Measurements from ENCODE around the gene NCK2. TPM values are rescaled to one million over a fixed set of nuclear protein-coding genes. Genes with fewer than 3 reads are reported as not detected.

NCK2 gene
- total RNA-seq (2022; extraction: Qiagen RNA extraction): 19.8 to 27.1 TPM (median 24.9 TPM) in 5 replicates

DNA sequence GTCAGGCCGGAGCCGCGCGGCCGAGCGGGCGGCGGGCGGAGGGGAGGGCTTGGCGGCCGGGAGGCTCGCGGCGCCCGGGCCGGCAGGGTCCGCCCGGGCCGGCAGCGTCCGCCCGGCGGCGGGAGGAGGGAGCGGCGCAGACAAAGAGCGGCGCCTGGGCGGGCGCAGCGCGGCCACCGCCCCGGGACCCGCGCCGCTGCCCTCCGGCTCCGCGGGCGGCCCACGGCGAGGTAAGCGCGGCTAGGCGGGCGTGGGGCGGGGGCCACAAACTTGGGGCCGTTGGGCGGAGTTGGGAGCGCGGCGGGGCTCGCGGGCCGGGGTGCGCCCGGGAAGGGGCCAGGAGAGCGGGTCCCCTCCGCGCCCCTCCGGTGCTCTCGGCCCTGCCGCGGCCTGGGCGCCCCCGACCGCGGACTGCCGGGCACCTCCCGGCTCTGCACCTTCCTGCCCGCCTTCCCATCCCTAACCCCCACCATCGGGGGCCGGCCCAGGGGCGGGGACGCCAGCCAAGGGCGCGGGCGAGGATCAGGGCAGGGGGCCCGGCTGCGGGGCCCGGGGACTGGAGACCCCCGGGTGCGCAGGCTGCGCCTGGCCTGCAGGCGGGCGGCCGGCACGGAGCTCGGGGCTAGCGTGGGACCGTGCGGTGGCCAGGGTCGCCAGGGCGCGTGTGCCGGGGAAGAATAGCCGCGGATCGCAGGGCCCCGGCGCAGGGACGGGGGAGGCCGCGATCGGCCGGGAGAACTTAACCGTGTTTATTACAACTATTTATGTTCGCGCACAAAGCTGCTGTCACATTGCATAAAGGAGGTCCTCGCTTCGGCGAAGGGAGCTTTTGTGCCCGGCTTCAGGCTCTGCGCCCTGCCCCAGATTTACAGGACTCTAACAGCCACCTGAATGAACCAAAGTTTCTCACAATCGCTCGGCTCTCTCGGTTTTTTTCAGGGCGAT, at the start of gene NCK2:
NCK2 (plus strand) TSS at position 4 of the 945 bp plus-strand sequence. CDS start 110,152 bp downstream, outside the sequence.

